T-cell (primary cell): ENCODE results near the gene MAP3K14. TPM values are rescaled to one million over a fixed set of nuclear protein-coding genes. Genes with fewer than 3 reads are reported as not detected.

ENCODE experiments used
- ATAC-seq, 4 experiments: fragments of 200-7000 bp in 3 of 4; fragments of 150-1000 bp in 1 of 4; cut with Tn5 transposase; replicated peaks in 1 of 4; 1 replicate in 3 of 4; 2 replicates in 1 of 4; pipeline ENCODE4 v1.10.0; 2021; ENCODE audit warnings: moderate library complexity in 3 of 4, mild to moderate bottlenecking in 2 of 4, moderate number of reproducible peaks in 1 of 4
- CTCF ChIA-PET, 2 donors: fragments of 300-600 bp; sonication (Branson Sonifier 250); formaldehyde crosslinking; loops; one replicate each; lab custom pipeline; 2022; ENCODE audit warnings: antibody characterized with exemption in 2 of 2; lab: Charles Lee
- POLR2A ChIA-PET, 2 donors: fragments of 300-600 bp; sonication (Branson Sonifier 250); formaldehyde crosslinking; loops; one replicate each; lab custom pipeline; 2022; ENCODE audit warnings: antibody characterized with exemption in 2 of 2; lab: Charles Lee
- DNase-seq, 35 experiments: peaks; one replicate each; pipeline versions ENCODE4 v3.0.0 to v3.0.0-alpha.2; 2013 to 2023
- H3K27ac ChIP-seq: one replicate; pipeline ENCODE4 v1.5.1; 2013; ENCODE audit warnings: low read length
- H3K27me3 ChIP-seq, 2 experiments: replicated peaks in 1 of 2; 1 replicate in 1 of 2; 2 replicates in 1 of 2; pipeline versions ENCODE4 v1.6.1 to v1.7.0; 2013; ENCODE audit warnings: low read length in 1 of 2, mixed read lengths in 1 of 2; ENCODE audit not compliant: control insufficient read depth in 2 of 2, insufficient read depth in 2 of 2; ENCODE audit errors: extremely low read depth in 1 of 2
- H3K36me3 ChIP-seq, 2 donors: 1 replicate in 1 of 2; 2 replicates in 1 of 2; pipeline versions ENCODE4 v1.6.1 to v1.7.0; 2013; ENCODE audit warnings: low read length in 1 of 2; ENCODE audit not compliant: control insufficient read depth in 2 of 2, insufficient read depth in 1 of 2; ENCODE audit errors: extremely low read depth in 1 of 2
- H3K4me1 ChIP-seq, 2 experiments: 1 replicate in 1 of 2; 2 replicates in 1 of 2; pipeline versions ENCODE4 v1.6.1 to v1.7.0; 2013; ENCODE audit warnings: low read length in 2 of 2, mixed read lengths in 1 of 2; ENCODE audit not compliant: insufficient read depth in 2 of 2, control insufficient read depth in 1 of 2; ENCODE audit errors: extremely low read depth in 1 of 2
- H3K4me3 ChIP-seq, 2 donors: 1 replicate in 1 of 2; 2 replicates in 1 of 2; pipeline versions ENCODE4 v1.5.1 to v1.7.0; 2013; ENCODE audit warnings: mild to moderate bottlenecking in 2 of 2, low read length in 1 of 2, moderate library complexity in 1 of 2; ENCODE audit not compliant: control insufficient read depth in 1 of 2; ENCODE audit errors: extremely low read depth in 1 of 2
- H3K9me3 ChIP-seq: 2 replicates; pipeline ENCODE4 v1.7.0; 2013
- H3K27ac Mint-ChIP-seq, 2 donors: one replicate each; pipeline ENCODE4 v1.8.0; 2020 to 2021; ENCODE audit warnings: mild to moderate bottlenecking in 2 of 2, mixed read lengths in 2 of 2
- H3K27me3 Mint-ChIP-seq, 2 donors: one replicate each; pipeline ENCODE4 v1.8.0; 2021 to 2022; ENCODE audit warnings: mixed read lengths in 2 of 2
- H3K36me3 Mint-ChIP-seq: one replicate; pipeline ENCODE4 v1.8.0; 2021; ENCODE audit warnings: mixed read lengths
- H3K4me1 Mint-ChIP-seq, 3 donors: one replicate each; pipeline ENCODE4 v1.8.0; 2020 to 2022; ENCODE audit warnings: mixed read lengths in 3 of 3, mild to moderate bottlenecking in 1 of 3
- H3K4me3 Mint-ChIP-seq, 3 donors: one replicate each; pipeline ENCODE4 v1.8.0; 2020 to 2022; ENCODE audit warnings: mild to moderate bottlenecking in 3 of 3, mixed read lengths in 3 of 3, moderate library complexity in 3 of 3
- H3K9me3 Mint-ChIP-seq, 3 donors: one replicate each; pipeline ENCODE4 v1.8.0; 2020 to 2022; ENCODE audit warnings: mixed read lengths in 3 of 3
- whole genome bisulfite sequencing: methylation state at CpG from one replicate; pipeline ENCODE4 v1.1.5; 2013; ENCODE audit warnings: missing lambda C conversion rate; ENCODE audit not compliant: insufficient coverage; 5-methylcytosine and 5-hydroxymethylcytosine counted together
- total RNA-seq, 35 experiments: library from RNA in 6 of 35; stranded (reverse) in 6 of 35; fragments of 120-200 nt in 1 of 35; gene quantifications; one replicate each; pipeline versions ENCODE4 v1.2.1 to v1.2.4 and lab custom pipeline; 2013 to 2026

The MAP3K14 gene
- total RNA-seq, 5 donors from 2014 or later (not counting 1 experiment from before 2014, with no cell fraction given) = 34.4 to 49.8 (median 42.8) TPM

DNA sequence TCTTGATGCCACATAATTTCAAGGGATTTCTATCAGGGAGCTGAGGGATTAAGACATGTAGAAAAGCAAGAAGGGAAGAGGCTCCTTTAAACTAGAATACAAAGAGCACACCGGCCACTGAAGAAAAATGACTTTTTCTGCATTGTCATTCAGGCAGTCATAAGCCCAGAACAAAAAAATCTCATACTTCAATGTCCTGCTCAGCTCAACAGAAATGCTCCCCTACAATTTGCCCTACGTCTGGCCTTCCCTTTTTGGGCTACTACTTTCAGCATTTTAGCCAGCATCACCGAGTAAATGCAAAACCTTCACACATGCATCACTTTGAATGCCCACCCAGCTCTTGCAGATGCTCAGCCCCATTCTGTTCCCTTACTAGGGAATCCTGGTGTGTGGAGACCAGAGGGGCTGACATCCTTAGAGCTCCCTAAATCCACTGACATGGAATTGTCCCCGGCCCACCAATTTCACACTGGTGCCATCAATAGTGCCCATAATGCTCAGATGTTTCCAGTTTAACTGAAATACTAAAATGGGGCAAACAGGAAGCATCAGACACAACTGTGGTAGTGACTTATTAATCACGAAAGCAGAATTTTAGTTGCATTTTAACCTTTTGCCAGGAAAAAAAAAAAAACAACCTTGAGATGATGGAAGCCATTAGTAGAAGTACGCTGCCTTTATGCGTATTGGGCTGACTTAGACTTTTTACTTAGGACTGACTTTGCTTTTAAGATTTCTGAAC is 2.7 kb downstream of the MAP3K14 start:
- Histone ChIP-seq H3K27me3 (no peaks in the 10 kb centered on the region), H3K9me3 (no peaks in the 10 kb centered on the region), H3K4me1 (peaks cover 55 to 75% of the 10 kb centered on the region in 2 experiments), H3K27ac (peak overlapping the region; percentile 94), H3K36me3 (peaks cover 2 to 11% of the 10 kb centered on the region in 2 donors), H3K4me3 (peak overlapping the region; percentile 10 to 79)
- CTCF ChIA-PET = interaction anchor here in 1 of 2 donors (0.8 to 1.2 kb wide), 2 partner anchors 37 to 165 kb away, joined by 3 to 4 read pairs; partner anchors contain the start of gene HEXIM1
- no peak for ATAC-seq
- WGBS = 0% methylated on average over 2 of the region's 7 CpGs
- H3K4me3 Mint-ChIP-seq = peak overlapping the region; percentile 85 to 93 (median 90)
- H3K27ac Mint-ChIP-seq = peak overlapping the region; percentile 97 to 99
- POLR2A ChIA-PET = interaction anchor here in 1 of 2 donors (0.6 kb wide), 1 partner anchor 163 kb away, joined by 5 read pairs; no protein-coding TSS in a partner anchor
- H3K36me3 Mint-ChIP-seq = peaks cover 10% of the 10 kb centered on the region
- no peaks in the 10 kb centered on the region for H3K27me3 Mint-ChIP-seq
- DNase-seq = no peak
- no peaks in the 10 kb centered on the region for H3K9me3 Mint-ChIP-seq
- peaks cover 80 to 86% (median 82%) of the 10 kb centered on the region in 3 donors for H3K4me1 Mint-ChIP-seq

DNA sequence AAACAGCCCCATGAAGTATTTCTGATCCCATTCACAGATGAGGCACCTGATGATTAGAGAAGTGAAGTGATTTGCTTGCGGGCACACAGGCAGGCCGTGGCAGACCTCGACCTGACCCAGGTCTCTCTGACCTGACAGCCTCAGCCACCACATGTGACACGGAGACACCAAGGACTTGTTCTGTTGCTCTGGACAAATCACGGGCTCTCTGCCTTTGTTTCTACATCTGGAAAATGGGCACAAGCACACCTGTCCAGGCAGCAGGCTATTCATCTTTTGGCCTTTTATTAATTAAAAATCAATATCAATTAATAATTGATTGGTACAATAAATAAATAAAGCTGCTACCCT is 3.4 kb downstream of the MAP3K14 start:
- H3K4me1 Mint-ChIP-seq = peaks cover 79 to 84% (median 79%) of the 10 kb centered on the region in 3 donors
- peaks cover 12% of the 10 kb centered on the region for H3K36me3 Mint-ChIP-seq
- no peak for DNase-seq
- Histone ChIP-seq H3K27me3 (no peaks in the 10 kb centered on the region), H3K9me3 (no peaks in the 10 kb centered on the region), H3K4me3 (peak overlapping the region in 1 of 2 donors; percentile 9), H3K4me1 (peaks cover 51 to 75% of the 10 kb centered on the region in 2 experiments), H3K36me3 (peaks cover 4 to 15% of the 10 kb centered on the region in 2 donors), H3K27ac (peak overlapping the region; percentile 94)
- H3K9me3 Mint-ChIP-seq = no peaks in the 10 kb centered on the region
- peak overlapping the region; percentile 97 to 99 for H3K27ac Mint-ChIP-seq
- CTCF ChIA-PET = interaction anchor here in 1 of 2 donors (0.8 to 1.2 kb wide), 2 partner anchors 36 to 165 kb away, joined by 3 to 4 read pairs; partner anchors contain the start of gene HEXIM1
- no peaks in the 10 kb centered on the region for H3K27me3 Mint-ChIP-seq
- H3K4me3 Mint-ChIP-seq = peak overlapping the region; percentile 85 to 93 (median 90)
- ATAC-seq = no peak
- 23% methylated on average over 3 of the region's 5 CpGs for WGBS
- POLR2A ChIA-PET = no interaction called here

GRCh38 chr17:45312477-45313420 is 4.1 kb downstream of the MAP3K14 start:
- ATAC-seq (no peak), DNase-seq (peak in 3 of 35 experiments; percentile 15 to 44 (median 35))
- 0% methylated on average over 1 of the region's 8 CpGs for WGBS
- Mint-ChIP-seq H3K9me3 (no peaks in the 10 kb centered on the region), H3K27me3 (no peaks in the 10 kb centered on the region), H3K27ac (peak overlapping the region; percentile 97 to 99), H3K36me3 (peaks cover 12% of the 10 kb centered on the region), H3K4me3 (peak overlapping the region; percentile 79 to 90 (median 85)), H3K4me1 (peaks cover 80 to 84% (median 82%) of the 10 kb centered on the region in 3 donors)
- peak overlapping the region; percentile 94 for H3K27ac ChIP-seq
- ChIA-PET POLR2A (interaction anchor here (0.5 to 1.4 kb wide), 4 partner anchors 17 to 36 kb away, joined by 3 to 5 read pairs (median 3); no protein-coding TSS in a partner anchor), CTCF (interaction anchor here (0.6 to 2.5 kb wide), 13 partner anchors 11 to 1109 kb away, joined by 3 to 18 read pairs (median 4); partner anchors contain the start of gene ACBD4 (in 1 of the 2))
- H3K4me1 ChIP-seq = peaks cover 45 to 75% of the 10 kb centered on the region in 2 experiments
- H3K27me3 ChIP-seq = no peaks in the 10 kb centered on the region
- no peaks in the 10 kb centered on the region for H3K9me3 ChIP-seq
- peak overlapping the region; percentile 20 to 52 for H3K4me3 ChIP-seq
- peaks cover 4 to 21% of the 10 kb centered on the region in 2 donors for H3K36me3 ChIP-seq

- DNase-seq (peak; percentile 27 to 81 (median 49)), ATAC-seq (peak; percentile 10 to 21 (median 14))
- Mint-ChIP-seq H3K27me3 (no peaks in the 10 kb centered on the region), H3K27ac (peak overlapping the region; percentile 97 to 99), H3K9me3 (no peaks in the 10 kb centered on the region), H3K4me1 (peaks cover 80 to 85% (median 82%) of the 10 kb centered on the region in 3 donors), H3K36me3 (peaks cover 12% of the 10 kb centered on the region), H3K4me3 (peak overlapping the region; percentile 79 to 90 (median 85))
- Histone ChIP-seq H3K36me3 (peaks cover 4 to 22% of the 10 kb centered on the region in 2 donors), H3K27ac (peak overlapping the region; percentile 94), H3K4me1 (peaks cover 44 to 78% of the 10 kb centered on the region in 2 experiments), H3K9me3 (no peaks in the 10 kb centered on the region), H3K4me3 (peak overlapping the region; percentile 20 to 52), H3K27me3 (no peaks in the 10 kb centered on the region)
- 17% methylated on average over 4 of the region's 10 CpGs for WGBS
- ChIA-PET CTCF (interaction anchor here (0.6 to 2.5 kb wide), 13 partner anchors 10 to 1108 kb away, joined by 3 to 18 read pairs (median 4); partner anchors contain the start of gene ACBD4 (in 1 of the 2)), POLR2A (interaction anchor here (0.5 to 1.4 kb wide), 3 partner anchors 18 to 35 kb away, joined by 3 to 5 read pairs (median 3); no protein-coding TSS in a partner anchor)
These were observed 4.9 kb downstream of the MAP3K14 start for GRCh38 chr17:45311760-45312476.

GRCh38 chr17:45311401-45311759 is 5.4 kb downstream of the MAP3K14 start:
- peaks cover 12% of the 10 kb centered on the region for H3K36me3 Mint-ChIP-seq
- H3K27ac ChIP-seq = peak overlapping the region; percentile 94
- H3K27me3 Mint-ChIP-seq = no peaks in the 10 kb centered on the region
- 75% methylated on average over 4 of the region's 4 CpGs for WGBS
- no peak for DNase-seq
- H3K4me3 Mint-ChIP-seq = peak overlapping the region; percentile 21 to 85 (median 28)
- H3K4me1 Mint-ChIP-seq = peaks cover 84 to 88% (median 84%) of the 10 kb centered on the region in 3 donors
- H3K36me3 ChIP-seq = peaks cover 4 to 22% of the 10 kb centered on the region in 2 donors
- no peaks in the 10 kb centered on the region for H3K9me3 ChIP-seq
- no peak for ATAC-seq
- no peaks in the 10 kb centered on the region for H3K9me3 Mint-ChIP-seq
- H3K27ac Mint-ChIP-seq = peak overlapping the region; percentile 97 to 99
- POLR2A ChIA-PET = interaction anchor here in 1 of 2 donors (1.4 kb wide), 1 partner anchor 18 kb away, joined by 5 read pairs; no protein-coding TSS in a partner anchor
- H3K27me3 ChIP-seq = no peaks in the 10 kb centered on the region
- H3K4me1 ChIP-seq = peaks cover 44 to 83% of the 10 kb centered on the region in 2 experiments
- peak overlapping the region in 1 of 2 donors; percentile 20 for H3K4me3 ChIP-seq
- CTCF ChIA-PET = interaction anchor here (0.8 to 2.5 kb wide), 6 partner anchors 24 to 176 kb away, joined by 3 to 7 read pairs (median 5); partner anchors contain the start of gene ACBD4 (in 1 of the 2)
